ENCODE results near the gene LCLAT1. TPM values are rescaled to one million over a fixed set of nuclear protein-coding genes. Genes with fewer than 3 reads are reported as not detected.

LCLAT1 gene
- total RNA-seq, 1 donor from 2014 or later: 31.4 TPM

- H3K36me3 Mint-ChIP-seq (ENCODE audit: low read depth): peaks cover 7% of the 10 kb centered on the region
- H3K4me1 Mint-ChIP-seq: peaks cover 15% of the 10 kb centered on the region
- intact Hi-C loops (cut with micrococcal nuclease): no loop called here
- no peak overlapping the region for H3K4me3 Mint-ChIP-seq
- no peak overlapping the region for H3K27ac Mint-ChIP-seq
- no peaks in the 10 kb centered on the region for H3K27me3 Mint-ChIP-seq
- no peaks in the 10 kb centered on the region for H3K9me3 Mint-ChIP-seq
- no peak for DNase-seq
These were observed 28.5 kb downstream of the LCLAT1 start for GRCh38 chr2:30475542-30475941.

- Mint-ChIP-seq H3K4me1 (peaks cover 21% of the 10 kb centered on the region), H3K27me3 (no peaks in the 10 kb centered on the region), H3K4me3 (no peak overlapping the region), H3K9me3 (no peaks in the 10 kb centered on the region), H3K27ac (no peak overlapping the region), H3K36me3 (ENCODE audit: low read depth) (peaks cover 13% of the 10 kb centered on the region)
- intact Hi-C loops (cut with micrococcal nuclease): no loop called here
- no peak for DNase-seq
These were observed 29.6 kb downstream of the LCLAT1 start for GRCh38 chr2:30476636-30477035.

GRCh38 chr2:30480703-30481322 lies 33.8 kb downstream of the LCLAT1 start:
- no peaks in the 10 kb centered on the region for H3K9me3 Mint-ChIP-seq
- intact Hi-C loops (cut with micrococcal nuclease): no loop called here
- H3K27me3 Mint-ChIP-seq: no peaks in the 10 kb centered on the region
- no peak for DNase-seq
- H3K27ac Mint-ChIP-seq: no peak overlapping the region
- H3K4me3 Mint-ChIP-seq: no peak overlapping the region
- H3K4me1 Mint-ChIP-seq: peaks cover 11% of the 10 kb centered on the region
- H3K36me3 Mint-ChIP-seq (ENCODE audit: low read depth): peaks cover 13% of the 10 kb centered on the region

- intact Hi-C loops (cut with micrococcal nuclease): no loop called here
- Mint-ChIP-seq H3K4me3 (no peak overlapping the region), H3K27me3 (no peaks in the 10 kb centered on the region), H3K9me3 (no peaks in the 10 kb centered on the region), H3K36me3 (ENCODE audit: low read depth) (peaks cover 13% of the 10 kb centered on the region), H3K4me1 (peaks cover 12% of the 10 kb centered on the region), H3K27ac (no peak overlapping the region)
- DNase-seq: no peak
These were observed 34.3 kb downstream of the LCLAT1 start for GRCh38 chr2:30481323-30481800.

- no peaks in the 10 kb centered on the region for H3K27me3 Mint-ChIP-seq
- H3K4me1 Mint-ChIP-seq: peaks cover 14% of the 10 kb centered on the region
- H3K27ac Mint-ChIP-seq: no peak overlapping the region
- no peak for DNase-seq
- H3K36me3 Mint-ChIP-seq (ENCODE audit: low read depth): peaks cover 13% of the 10 kb centered on the region
- no peaks in the 10 kb centered on the region for H3K9me3 Mint-ChIP-seq
- H3K4me3 Mint-ChIP-seq: no peak overlapping the region
- intact Hi-C loops (cut with micrococcal nuclease): no loop called here
These were observed 35.0 kb downstream of the LCLAT1 start for GRCh38 chr2:30482011-30482410.

- Mint-ChIP-seq H3K4me1 (peaks cover 20% of the 10 kb centered on the region), H3K4me3 (no peak overlapping the region), H3K36me3 (ENCODE audit: low read depth) (peaks cover 9% of the 10 kb centered on the region), H3K9me3 (no peaks in the 10 kb centered on the region), H3K27me3 (no peaks in the 10 kb centered on the region), H3K27ac (no peak overlapping the region)
- intact Hi-C loops (cut with micrococcal nuclease): no loop called here
- no peak for DNase-seq
These were observed 37.1 kb downstream of the LCLAT1 start for GRCh38 chr2:30484145-30484544.

- peaks cover 20% of the 10 kb centered on the region for H3K4me1 Mint-ChIP-seq
- H3K9me3 Mint-ChIP-seq: no peaks in the 10 kb centered on the region
- DNase-seq: no peak
- H3K36me3 Mint-ChIP-seq (ENCODE audit: low read depth): peaks cover 9% of the 10 kb centered on the region
- H3K4me3 Mint-ChIP-seq: no peak overlapping the region
- intact Hi-C loops (cut with micrococcal nuclease): no loop called here
- H3K27me3 Mint-ChIP-seq: no peaks in the 10 kb centered on the region
- H3K27ac Mint-ChIP-seq: no peak overlapping the region
These were observed 37.9 kb downstream of the LCLAT1 start for GRCh38 chr2:30484995-30485394.

GRCh38 chr2:30486655-30487054 lies 39.6 kb downstream of the LCLAT1 start:
- intact Hi-C loops (cut with micrococcal nuclease): no loop called here
- Mint-ChIP-seq H3K27me3 (no peaks in the 10 kb centered on the region), H3K4me1 (peaks cover 11% of the 10 kb centered on the region), H3K27ac (no peak overlapping the region), H3K4me3 (no peak overlapping the region), H3K9me3 (no peaks in the 10 kb centered on the region), H3K36me3 (ENCODE audit: low read depth) (no peaks in the 10 kb centered on the region)
- DNase-seq: no peak

GRCh38 chr2:30487603-30488002 lies 40.6 kb downstream of the LCLAT1 start:
- no peak overlapping the region for H3K4me3 Mint-ChIP-seq
- no peaks in the 10 kb centered on the region for H3K36me3 Mint-ChIP-seq (ENCODE audit: low read depth)
- H3K27ac Mint-ChIP-seq: no peak overlapping the region
- H3K4me1 Mint-ChIP-seq: peaks cover 11% of the 10 kb centered on the region
- intact Hi-C loops (cut with micrococcal nuclease): no loop called here
- H3K9me3 Mint-ChIP-seq: no peaks in the 10 kb centered on the region
- no peaks in the 10 kb centered on the region for H3K27me3 Mint-ChIP-seq
- no peak for DNase-seq

GRCh38 chr2:30488012-30488659 lies 41.1 kb downstream of the LCLAT1 start:
- H3K27me3 Mint-ChIP-seq: no peaks in the 10 kb centered on the region
- no peaks in the 10 kb centered on the region for H3K9me3 Mint-ChIP-seq
- H3K36me3 Mint-ChIP-seq (ENCODE audit: low read depth): no peaks in the 10 kb centered on the region
- H3K4me1 Mint-ChIP-seq: peaks cover 9% of the 10 kb centered on the region
- no peak for DNase-seq
- no peak overlapping the region for H3K27ac Mint-ChIP-seq
- intact Hi-C loops (cut with micrococcal nuclease): no loop called here
- no peak overlapping the region for H3K4me3 Mint-ChIP-seq

- peaks cover 7% of the 10 kb centered on the region for H3K36me3 Mint-ChIP-seq (ENCODE audit: low read depth)
- H3K4me1 Mint-ChIP-seq: peaks cover 18% of the 10 kb centered on the region
- intact Hi-C loops (cut with micrococcal nuclease): no loop called here
These were observed 44.2 kb downstream of the LCLAT1 start for GRCh38 chr2:30491225-30491624.

GRCh38 chr2:30492185-30492584 lies 45.1 kb downstream of the LCLAT1 start:
- peaks cover 14% of the 10 kb centered on the region for H3K36me3 Mint-ChIP-seq (ENCODE audit: low read depth)
- intact Hi-C loops (cut with micrococcal nuclease): no loop called here
- no peak overlapping the region for H3K27ac Mint-ChIP-seq
- no peaks in the 10 kb centered on the region for H3K27me3 Mint-ChIP-seq
- H3K4me1 Mint-ChIP-seq: peaks cover 16% of the 10 kb centered on the region
- peaks cover 7% of the 10 kb centered on the region for H3K9me3 Mint-ChIP-seq
- DNase-seq: no peak
- H3K4me3 Mint-ChIP-seq: no peak overlapping the region

More at GRCh38 chr2:30491225-30491624, 44.2 kb downstream of the LCLAT1 start:
- H3K27me3 Mint-ChIP-seq: no peaks in the 10 kb centered on the region
- H3K9me3 Mint-ChIP-seq: peaks cover 7% of the 10 kb centered on the region
- no peak overlapping the region for H3K27ac Mint-ChIP-seq
- H3K4me3 Mint-ChIP-seq: no peak overlapping the region
- DNase-seq: no peak

GRCh38 chr2:30492619-30493018 lies 45.6 kb downstream of the LCLAT1 start:
- Mint-ChIP-seq H3K4me1 (peaks cover 13% of the 10 kb centered on the region), H3K4me3 (no peak overlapping the region), H3K27ac (no peak overlapping the region), H3K36me3 (ENCODE audit: low read depth) (peaks cover 17% of the 10 kb centered on the region), H3K9me3 (peaks cover 8% of the 10 kb centered on the region), H3K27me3 (no peaks in the 10 kb centered on the region)
- no peak for DNase-seq
- intact Hi-C loops (cut with micrococcal nuclease): no loop called here

- H3K27me3 Mint-ChIP-seq: no peaks in the 10 kb centered on the region
- H3K4me1 Mint-ChIP-seq: peaks cover 11% of the 10 kb centered on the region
- no peak for DNase-seq
- H3K27ac Mint-ChIP-seq: no peak overlapping the region
- H3K4me3 Mint-ChIP-seq: no peak overlapping the region
- peaks cover 15% of the 10 kb centered on the region for H3K9me3 Mint-ChIP-seq
- peaks cover 23% of the 10 kb centered on the region for H3K36me3 Mint-ChIP-seq (ENCODE audit: low read depth)
- intact Hi-C loops (cut with micrococcal nuclease): no loop called here
These were observed 46.4 kb downstream of the LCLAT1 start for GRCh38 chr2:30493440-30493839.
